Panc1 (cell line): ENCODE measurements around the gene GTPBP1. TPM values are rescaled to one million over a fixed set of nuclear protein-coding genes. Genes with fewer than 3 reads are reported as not detected.

ENCODE experiments used
- ATAC-seq: fragments of 200-7000 bp; cut with Tn5 transposase; 2 replicates; pipeline ENCODE4 v1.9.1; 2020; ENCODE audit warnings: mild to moderate bottlenecking, moderate library complexity
- BruUV-seq: library from RNA; stranded (reverse); fragments of 400-500 nt; replicated peaks from 2 replicates; lab custom pipeline; 2021; lab: Mats Ljungman, UMichigan
- CTCF ChIA-PET: fragments of 300-600 bp; sonication (Branson Sonifier 250); formaldehyde crosslinking; loops from one replicate; lab custom pipeline; 2022; ENCODE audit warnings: antibody characterized with exemption; lab: Charles Lee
- POLR2A ChIA-PET: fragments of 300-600 bp; sonication (Branson Sonifier 250); formaldehyde crosslinking; loops from one replicate; lab custom pipeline; 2022; ENCODE audit warnings: antibody characterized with exemption; lab: Charles Lee
- DNase-seq: peaks from one replicate; pipeline ENCODE4 v3.0.0-alpha.2; 2010; ENCODE audit warnings: low read depth, low spot score
- H3K27ac ChIP-seq: 2 replicates; pipeline ENCODE4 v1.5.1; 2011; ENCODE audit warnings: mild to moderate bottlenecking, low read length, inconsistent platforms
- H3K27me3 ChIP-seq: fragments of 200-500 bp; sonication (Bioruptor generic); 2 replicates; pipeline ENCODE4 v1.6.0; 2014; ENCODE audit warnings: low read length, inconsistent platforms; ENCODE audit not compliant: control insufficient read depth, insufficient read depth
- H3K36me3 ChIP-seq: fragments of 200-500 bp; sonication (Bioruptor generic); 2 replicates; pipeline ENCODE4 v1.5.1; 2014; ENCODE audit warnings: inconsistent platforms, mild to moderate bottlenecking, low read length, moderate library complexity; ENCODE audit not compliant: control insufficient read depth, insufficient read depth
- H3K4me1 ChIP-seq: 2 replicates; pipeline ENCODE4 v1.5.1; 2011; ENCODE audit warnings: inconsistent platforms, mild to moderate bottlenecking, low read length, moderate library complexity; ENCODE audit not compliant: control insufficient read depth, insufficient read depth
- H3K4me3 ChIP-seq, 2 experiments: 2 replicates each; pipeline ENCODE4 v1.5.1; 2011 to 2012; ENCODE audit warnings: low read depth in 2 of 2, low read length in 2 of 2, mild to moderate bottlenecking in 2 of 2, inconsistent platforms in 1 of 2, moderate library complexity in 1 of 2
- H3K9me3 ChIP-seq: fragments of 200-500 bp; sonication (Bioruptor generic); 2 replicates; pipeline ENCODE4 v1.5.1; 2014; ENCODE audit warnings: low read depth, mild to moderate bottlenecking, inconsistent platforms, low read length, moderate library complexity; ENCODE audit not compliant: control insufficient read depth, insufficient read depth
- CTCF ChIP-seq: fragments of 450-650 bp; IDR thresholded peaks from 2 replicates; pipeline ENCODE4 v1.5.1; 2017; ENCODE audit warnings: mild to moderate bottlenecking
- POLR2AphosphoS5 ChIP-seq: IDR thresholded peaks from 2 replicates; pipeline ENCODE4 v1.6.1; 2012; ENCODE audit warnings: mild to moderate bottlenecking, low read depth, low read length, moderate library complexity
- REST ChIP-seq, 2 experiments: IDR thresholded peaks; 2 replicates each; pipeline ENCODE4 v1.6.1; 2011 to 2012; ENCODE audit warnings: low read depth in 2 of 2, control low read depth in 1 of 2, low read length in 1 of 2, mild to moderate bottlenecking in 1 of 2, moderate library complexity in 1 of 2; ENCODE audit not compliant: insufficient read depth in 1 of 2
- SIN3A ChIP-seq: IDR thresholded peaks from 2 replicates; pipeline ENCODE4 v1.6.1; 2012; ENCODE audit warnings: low read depth, mild to moderate bottlenecking, low read length, moderate library complexity, borderline replicate concordance; ENCODE audit not compliant: insufficient read depth
- TCF7L2 ChIP-seq: IDR thresholded peaks from 2 replicates; pipeline ENCODE4 v1.6.1; 2011; ENCODE audit warnings: mild to moderate bottlenecking, low read depth, low read length, inconsistent platforms
- in situ Hi-C: cut with HindIII; loops from 2 replicates; pipeline ENCODE4 v1.10.0; 2016; ENCODE audit warnings: low sequenced_read_pairs, low pct_unique_long_range_greater_than_20kb
- intact Hi-C: fragments of 100-400 bp; cut with micrococcal nuclease; formaldehyde crosslinking; loops from one replicate; pipeline ENCODE4 v1.10.0; 2022; ENCODE audit not compliant: unreplicated experiment
- total RNA-seq: library from RNA; stranded (reverse); gene quantifications from one replicate; pipeline ENCODE4 v1.2.1, GENCODE V29; 2021; ENCODE audit not compliant: unreplicated experiment

GTPBP1 gene
- total RNA-seq, 1 experiment from 2014 or later: 25.5 TPM

- POLR2A ChIA-PET: interaction anchor here (0.7 kb wide), 1 partner anchor 20 kb away, joined by 6 read pairs; no protein-coding TSS in a partner anchor
- Histone ChIP-seq H3K4me3 (no peak overlapping the region), H3K36me3 (peaks cover 7% of the 10 kb centered on the region; the same call in 1 of the 2 replicates), H3K27me3 (no peaks in the 10 kb centered on the region), H3K4me1 (peaks cover 4% of the 10 kb centered on the region), H3K27ac (no peak overlapping the region), H3K9me3 (no peaks in the 10 kb centered on the region)
- TF ChIP-seq SIN3A: no peak
- no peak for TF ChIP-seq POLR2AphosphoS5
- no peak for TF ChIP-seq CTCF
- no peak for TF ChIP-seq REST (IDR thresholded peaks at IDR 0.05; ENCODE audit: insufficient read depth in 1 of 2, low read depth in 2 of 2, low read length in 1 of 2)
- TF ChIP-seq TCF7L2: no peak
- DNase-seq: no peak
- in situ Hi-C loops (no loop called here), intact Hi-C loops (no loop called here)
- CTCF ChIA-PET: interaction anchor here (0.6 kb wide), 1 partner anchor 154 kb away, joined by 3 read pairs; no protein-coding TSS in a partner anchor
- no TSS peak for BruUV-seq
- no peak for ATAC-seq
Measured at GRCh38 chr22:38720350-38720749, 14.6 kb downstream of the GTPBP1 start.

GRCh38 chr22:38721551-38721950 lies 15.8 kb downstream of the GTPBP1 start:
- DNase-seq (no peak), ATAC-seq (no peak)
- no peaks in the 10 kb centered on the region for H3K9me3 ChIP-seq
- peaks cover 4% of the 10 kb centered on the region for H3K4me1 ChIP-seq
- in situ Hi-C loops: no loop called here
- TF ChIP-seq TCF7L2: no peak
- TF ChIP-seq REST (IDR thresholded peaks at IDR 0.05; ENCODE audit: insufficient read depth in 1 of 2, low read depth in 2 of 2, low read length in 1 of 2): no peak
- TF ChIP-seq POLR2AphosphoS5: no peak
- TF ChIP-seq SIN3A: no peak
- TF ChIP-seq CTCF: no peak
- H3K27me3 ChIP-seq: no peaks in the 10 kb centered on the region
- H3K4me3 ChIP-seq: no peak overlapping the region
- no peak overlapping the region for H3K27ac ChIP-seq
- intact Hi-C loops: no loop called here
- peaks cover 7% of the 10 kb centered on the region; the same call in 1 of the 2 replicates for H3K36me3 ChIP-seq
- BruUV-seq: no TSS peak
- ChIA-PET POLR2A (no interaction called here), CTCF (no interaction called here)
